IMR-90 (cell line): Measurements from ENCODE around the gene CNOT6. TPM values are rescaled to one million over a fixed set of nuclear protein-coding genes. Genes with fewer than 3 reads are reported as not detected.

Experiments used
- ATAC-seq: fragments of 200-7000 bp; cut with Tn5 transposase; 2 replicates; pipeline ENCODE4 v1.9.1; 2020; ENCODE audit warnings: low read depth, mild to moderate bottlenecking, moderate library complexity
- BruUV-seq: library from RNA; stranded (reverse); fragments of 400-500 nt; replicated peaks from 2 replicates; lab custom pipeline; 2021; lab: Mats Ljungman, UMichigan
- CTCF ChIA-PET: fragments of 300-600 bp; formaldehyde crosslinking; extraction: SDS; loops from one replicate; lab custom pipeline; 2021; ENCODE audit warnings: antibody characterized with exemption; lab: Yijun Ruan, JAX
- POLR2A ChIA-PET: fragments of 300-600 bp; sonication (Branson Sonifier 250); formaldehyde crosslinking; loops from one replicate; lab custom pipeline; 2022; ENCODE audit warnings: antibody characterized with exemption; ENCODE audit not compliant: unreplicated experiment; lab: Charles Lee
- DNase-seq: peaks from one replicate; pipeline ENCODE4 v3.0.0; 2013
- H2AFZ ChIP-seq: replicated peaks from 2 replicates; pipeline ENCODE3; 2013; ENCODE audit warnings: low read length, mild to moderate bottlenecking; ENCODE audit not compliant: poor library complexity
- H2AK5ac ChIP-seq: 2 replicates; pipeline ENCODE4 v1.6.1; 2013; ENCODE audit warnings: low read depth, low read length, inconsistent platforms
- H2AK9ac ChIP-seq: replicated peaks from 2 replicates; pipeline ENCODE3; 2013; ENCODE audit warnings: mild to moderate bottlenecking, low read depth, low read length, moderate library complexity; ENCODE audit not compliant: poor library complexity
- H2BK120ac ChIP-seq: 2 replicates; pipeline ENCODE4 v1.6.1; 2013; ENCODE audit warnings: low read depth, low read length, inconsistent platforms
- H2BK15ac ChIP-seq: 3 replicates; pipeline ENCODE4 v1.6.1; 2013; ENCODE audit warnings: low read depth, low read length, inconsistent platforms
- H2BK20ac ChIP-seq: 2 replicates; pipeline ENCODE4 v1.6.1; 2013; ENCODE audit warnings: low read depth, mild to moderate bottlenecking, inconsistent platforms, low read length, moderate library complexity
- H2BK5ac ChIP-seq: 2 replicates; pipeline ENCODE4 v1.6.1; 2013; ENCODE audit warnings: mild to moderate bottlenecking, low read depth, low read length, inconsistent platforms; ENCODE audit not compliant: poor library complexity, severe bottlenecking
- H3K14ac ChIP-seq: replicated peaks from 2 replicates; pipeline ENCODE4 v1.6.1; 2013; ENCODE audit warnings: low read depth, low read length, inconsistent platforms
- H3K18ac ChIP-seq: 2 replicates; pipeline ENCODE4 v1.6.1; 2013; ENCODE audit warnings: low read depth, low read length, control low read depth
- H3K23ac ChIP-seq: 2 replicates; pipeline ENCODE4 v1.6.1; 2013; ENCODE audit warnings: low read depth, low read length, inconsistent platforms
- H3K27ac ChIP-seq: 2 replicates; pipeline ENCODE4 v1.5.1; 2013; ENCODE audit warnings: mild to moderate bottlenecking, control low read depth, low read length; ENCODE audit not compliant: insufficient read depth
- H3K27me3 ChIP-seq: 2 replicates; pipeline ENCODE4 v1.6.1; 2013; ENCODE audit warnings: low read length; ENCODE audit not compliant: control insufficient read depth, insufficient read depth
- H3K36me3 ChIP-seq: 2 replicates; pipeline ENCODE4 v1.6.1; 2013; ENCODE audit warnings: low read length, mixed read lengths; ENCODE audit not compliant: control insufficient read depth, insufficient read depth
- H3K4ac ChIP-seq: 2 replicates; pipeline ENCODE4 v1.6.1; 2013; ENCODE audit warnings: low read depth, low read length, inconsistent platforms
- H3K4me1 ChIP-seq: 2 replicates; pipeline ENCODE4 v1.6.1; 2013; ENCODE audit warnings: low read length, mixed read lengths; ENCODE audit not compliant: control insufficient read depth, insufficient read depth
- H3K4me2 ChIP-seq: 2 replicates; pipeline ENCODE4 v1.6.1; 2013; ENCODE audit warnings: low read depth, mild to moderate bottlenecking, control low read depth, low read length, moderate library complexity
- H3K4me3 ChIP-seq: 2 replicates; pipeline ENCODE4 v1.5.1; 2013; ENCODE audit warnings: low read depth, mild to moderate bottlenecking, control low read depth, low read length, moderate library complexity; ENCODE audit not compliant: insufficient read depth
- H3K56ac ChIP-seq: 2 replicates; pipeline ENCODE4 v1.6.1; 2013; ENCODE audit warnings: low read length, inconsistent platforms; ENCODE audit not compliant: insufficient read depth; ENCODE audit errors: extremely low read depth
- H3K79me1 ChIP-seq, 2 experiments: 2 replicates each; pipeline ENCODE4 v1.6.1; 2013; ENCODE audit warnings: low read length in 2 of 2, inconsistent platforms in 1 of 2, low read depth in 1 of 2
- H3K9ac ChIP-seq: 2 replicates; pipeline ENCODE4 v1.6.1; 2013; ENCODE audit warnings: low read depth, low read length, control low read depth
- H3K9me1 ChIP-seq: 2 replicates; pipeline ENCODE4 v1.6.1; 2013; ENCODE audit warnings: low read length, inconsistent platforms; ENCODE audit not compliant: insufficient read depth
- H3K9me3 ChIP-seq: 2 replicates; pipeline ENCODE4 v1.6.1; 2013; ENCODE audit warnings: low read length; ENCODE audit not compliant: control insufficient read depth, insufficient read depth
- H4K20me1 ChIP-seq: 2 replicates; pipeline ENCODE4 v1.6.1; 2013; ENCODE audit warnings: low read length, inconsistent platforms; ENCODE audit not compliant: insufficient read depth
- H4K5ac ChIP-seq: 2 replicates; pipeline ENCODE4 v1.6.1; 2013; ENCODE audit warnings: mild to moderate bottlenecking, low read depth, low read length, control low read depth
- H4K8ac ChIP-seq, 2 experiments: 2 replicates each; pipeline ENCODE4 v1.6.1; 2013; ENCODE audit warnings: low read depth in 2 of 2, low read length in 2 of 2, control low read depth in 1 of 2, inconsistent platforms in 1 of 2
- H4K91ac ChIP-seq: 2 replicates; pipeline ENCODE4 v1.6.1; 2013; ENCODE audit warnings: low read depth, low read length, inconsistent platforms; ENCODE audit not compliant: insufficient read depth
- BHLHE40 ChIP-seq: fragments of 150-350 bp; IDR thresholded peaks from 2 replicates; pipeline ENCODE4 v1.6.1; 2016; ENCODE audit warnings: mild to moderate bottlenecking, low read depth, low read length
- CHD1 ChIP-seq: IDR thresholded peaks from 2 replicates; pipeline ENCODE4 v1.6.1; 2012; ENCODE audit warnings: low read depth, low read length, improper control_type of control experiment
- FOS ChIP-seq: fragments of 150-350 bp; IDR thresholded peaks from 2 replicates; pipeline ENCODE4 v1.6.1; 2016; ENCODE audit warnings: low read depth, low read length
- MAFK ChIP-seq: IDR thresholded peaks from 2 replicates; pipeline ENCODE4 v1.6.1; 2012; ENCODE audit warnings: low read depth, low read length, improper control_type of control experiment
- MAZ ChIP-seq: IDR thresholded peaks from 2 replicates; pipeline ENCODE4 v1.6.1; 2012; ENCODE audit warnings: low read depth, mild to moderate bottlenecking, low read length, improper control_type of control experiment, moderate library complexity, borderline replicate concordance
- MXI1 ChIP-seq: IDR thresholded peaks from 2 replicates; pipeline ENCODE4 v1.6.1; 2012; ENCODE audit warnings: low read depth, mild to moderate bottlenecking, low read length, moderate library complexity, borderline replicate concordance
- RAD21 ChIP-seq: IDR thresholded peaks from 2 replicates; pipeline ENCODE4 v1.6.1; 2012; ENCODE audit warnings: low read length, improper control_type of control experiment
- SMC3 ChIP-seq: fragments of 150-350 bp; IDR thresholded peaks from 2 replicates; pipeline ENCODE4 v1.6.1; 2016; ENCODE audit warnings: low read depth, mild to moderate bottlenecking, antibody characterized with exemption, low read length, moderate library complexity
- WGBS, 2 experiments: methylation state at CpG; one replicate each; pipeline versions ENCODE4 v1.1.5 to v1.1.7; 2013; ENCODE audit warnings: missing lambda C conversion rate in 2 of 2; ENCODE audit not compliant: insufficient read length in 1 of 2; ENCODE audit errors: extremely low coverage in 2 of 2; 5-methylcytosine and 5-hydroxymethylcytosine counted together
- dilution Hi-C: fragments of 300-500 bp; cut with HindIII; formaldehyde crosslinking; loops from one replicate; pipeline ENCODE4 v1.14.3; 2018; ENCODE audit warnings: low sequenced_read_pairs; ENCODE audit not compliant: unreplicated experiment
- in situ Hi-C: fragments of 300-500 bp; cut with MboI; formaldehyde crosslinking; loops from 3 replicates; pipeline ENCODE4 v1.14.3; 2019; ENCODE audit warnings: low sequenced_read_pairs, inconsistent platforms, mixed read lengths
- intact Hi-C: fragments of 100-400 bp; cut with micrococcal nuclease; formaldehyde crosslinking; loops from 2 replicates; pipeline ENCODE4 v1.10.0; 2022
- polyA plus RNA-seq, 3 experiments: library from polyadenylated mRNA; depleted of rRNA; stranded (reverse); fragments of >200 nt; gene quantifications; 2 replicates each; pipeline ENCODE4 v1.2.3, GENCODE V29; 2012; ENCODE audit warnings: low replicate concordance in 1 of 3
- total RNA-seq: library from RNA; depleted of rRNA; stranded (reverse); fragments of >200 nt; gene quantifications from 2 replicates; pipeline ENCODE4 v1.2.3, GENCODE V29; 2012
- TF ChIP-seq, protein P1 (sequence below): fragments of 150-350 bp; IDR thresholded peaks from 2 replicates; pipeline ENCODE4 v1.6.1; 2016; ENCODE audit warnings: low read depth, mild to moderate bottlenecking, low read length, moderate library complexity, borderline replicate concordance
- TF ChIP-seq, protein P2 (sequence below): fragments of 150-350 bp; IDR thresholded peaks from 2 replicates; pipeline ENCODE4 v1.6.1; 2017; ENCODE audit warnings: mild to moderate bottlenecking, antibody characterized with exemption, low read length, low read depth
- TF ChIP-seq, protein P3 (sequence below): conservative IDR thresholded peaks from 2 replicates; pipeline ENCODE4 v1.5.1; 2012; ENCODE audit warnings: mild to moderate bottlenecking, low read depth, low read length, improper control_type of control experiment

CNOT6 gene
- total and polyA plus RNA-seq, 2 of the 4 experiments (the other 2 are of a cell fraction), result 9.7 to 10.8 TPM

- Histone ChIP-seq H3K4ac (no peak overlapping the region), H4K91ac (no peak overlapping the region), H3K9ac (no peak overlapping the region), H3K56ac (no peak overlapping the region), H3K4me3 (no peak overlapping the region), H3K9me1 (no peaks in the 10 kb centered on the region), H2BK120ac (no peak overlapping the region), H3K9me3 (no peaks in the 10 kb centered on the region), H4K8ac (no peak overlapping the region), H2BK5ac (no peak overlapping the region), H3K79me1 (no peaks in the 10 kb centered on the region), H4K20me1 (no peaks in the 10 kb centered on the region), H3K27me3 (peaks cover 10% of the 10 kb centered on the region; the same call in 1 of the 2 replicates), H3K36me3 (no peaks in the 10 kb centered on the region), H2BK20ac (no peak overlapping the region), H2AFZ (no peak overlapping the region), H4K5ac (no peak overlapping the region), H3K23ac (no peak overlapping the region), H3K4me2 (no peak overlapping the region), H3K18ac (no peak overlapping the region), H3K27ac (no peak overlapping the region), H2AK9ac (no peak overlapping the region), H2AK5ac (no peak overlapping the region), H3K4me1 (no peaks in the 10 kb centered on the region), H3K14ac (no peak overlapping the region), H2BK15ac (no peak overlapping the region)
- ChIA-PET CTCF (no interaction called here), POLR2A (no interaction called here)
- DNase-seq (no peak), ATAC-seq (no peak)
- BruUV-seq, result no TSS peak
- intact Hi-C loops (loop anchor here (10.0 kb wide), 1 partner anchor 395 kb away; the partner anchor contains the start of gene RASGEF1C), dilution Hi-C loops (no loop called here), in situ Hi-C loops (no loop called here)
- TF ChIP-seq MXI1 (no peak), SMC3 (no peak), RAD21 (no peak), MAFK (no peak), BHLHE40 (no peak), CHD1 (no peak), MAZ (no peak), FOS (no peak)
- TF ChIP-seq, protein P1, sequence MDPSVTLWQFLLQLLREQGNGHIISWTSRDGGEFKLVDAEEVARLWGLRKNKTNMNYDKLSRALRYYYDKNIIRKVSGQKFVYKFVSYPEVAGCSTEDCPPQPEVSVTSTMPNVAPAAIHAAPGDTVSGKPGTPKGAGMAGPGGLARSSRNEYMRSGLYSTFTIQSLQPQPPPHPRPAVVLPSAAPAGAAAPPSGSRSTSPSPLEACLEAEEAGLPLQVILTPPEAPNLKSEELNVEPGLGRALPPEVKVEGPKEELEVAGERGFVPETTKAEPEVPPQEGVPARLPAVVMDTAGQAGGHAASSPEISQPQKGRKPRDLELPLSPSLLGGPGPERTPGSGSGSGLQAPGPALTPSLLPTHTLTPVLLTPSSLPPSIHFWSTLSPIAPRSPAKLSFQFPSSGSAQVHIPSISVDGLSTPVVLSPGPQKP, result no peak
- TF ChIP-seq, protein P2, sequence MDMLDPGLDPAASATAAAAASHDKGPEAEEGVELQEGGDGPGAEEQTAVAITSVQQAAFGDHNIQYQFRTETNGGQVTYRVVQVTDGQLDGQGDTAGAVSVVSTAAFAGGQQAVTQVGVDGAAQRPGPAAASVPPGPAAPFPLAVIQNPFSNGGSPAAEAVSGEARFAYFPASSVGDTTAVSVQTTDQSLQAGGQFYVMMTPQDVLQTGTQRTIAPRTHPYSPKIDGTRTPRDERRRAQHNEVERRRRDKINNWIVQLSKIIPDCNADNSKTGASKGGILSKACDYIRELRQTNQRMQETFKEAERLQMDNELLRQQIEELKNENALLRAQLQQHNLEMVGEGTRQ, result no peak
- TF ChIP-seq, protein P3, sequence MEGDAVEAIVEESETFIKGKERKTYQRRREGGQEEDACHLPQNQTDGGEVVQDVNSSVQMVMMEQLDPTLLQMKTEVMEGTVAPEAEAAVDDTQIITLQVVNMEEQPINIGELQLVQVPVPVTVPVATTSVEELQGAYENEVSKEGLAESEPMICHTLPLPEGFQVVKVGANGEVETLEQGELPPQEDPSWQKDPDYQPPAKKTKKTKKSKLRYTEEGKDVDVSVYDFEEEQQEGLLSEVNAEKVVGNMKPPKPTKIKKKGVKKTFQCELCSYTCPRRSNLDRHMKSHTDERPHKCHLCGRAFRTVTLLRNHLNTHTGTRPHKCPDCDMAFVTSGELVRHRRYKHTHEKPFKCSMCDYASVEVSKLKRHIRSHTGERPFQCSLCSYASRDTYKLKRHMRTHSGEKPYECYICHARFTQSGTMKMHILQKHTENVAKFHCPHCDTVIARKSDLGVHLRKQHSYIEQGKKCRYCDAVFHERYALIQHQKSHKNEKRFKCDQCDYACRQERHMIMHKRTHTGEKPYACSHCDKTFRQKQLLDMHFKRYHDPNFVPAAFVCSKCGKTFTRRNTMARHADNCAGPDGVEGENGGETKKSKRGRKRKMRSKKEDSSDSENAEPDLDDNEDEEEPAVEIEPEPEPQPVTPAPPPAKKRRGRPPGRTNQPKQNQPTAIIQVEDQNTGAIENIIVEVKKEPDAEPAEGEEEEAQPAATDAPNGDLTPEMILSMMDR, result no peak
- 75% methylated on average over 7 of the region's 16 CpGs; no CpG with 5 or more reads in 1 of the 2 experiments for WGBS, 2 experiments
Observed at GRCh38 chr5:180599981-180600553, 105.9 kb downstream of the CNOT6 start.
